Measurements from ENCODE around the gene BICDL2. TPM values are rescaled to one million over a fixed set of nuclear protein-coding genes. Genes with fewer than 3 reads are reported as not detected.

BICDL2 gene
- total and polyA plus RNA-seq, 12 donors = 0.14 to 0.31 (median 0.22) TPM; not detected in 8

DNA sequence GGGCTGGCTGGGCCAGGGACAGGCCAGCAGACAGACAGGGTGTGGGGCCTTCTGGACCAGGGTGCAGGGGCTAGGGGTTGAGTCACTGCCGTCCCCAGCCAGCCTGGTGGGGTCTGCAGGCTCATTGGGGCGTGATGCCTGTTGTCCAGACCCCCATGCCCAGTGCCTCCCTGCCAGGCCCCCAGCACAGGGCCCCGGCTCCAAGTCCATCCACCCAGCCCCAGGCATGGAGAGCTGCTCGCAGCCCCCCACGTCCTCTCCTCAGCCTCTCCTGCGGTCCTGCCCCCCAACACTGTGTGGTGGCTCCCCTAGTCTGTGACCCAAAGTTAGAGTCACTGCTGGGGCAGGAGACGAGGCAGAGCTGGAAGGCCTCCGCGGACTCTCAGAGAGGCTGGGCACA lies 49.5 kb downstream of the BICDL2 start:
- TF ChIP-seq, protein P1, sequence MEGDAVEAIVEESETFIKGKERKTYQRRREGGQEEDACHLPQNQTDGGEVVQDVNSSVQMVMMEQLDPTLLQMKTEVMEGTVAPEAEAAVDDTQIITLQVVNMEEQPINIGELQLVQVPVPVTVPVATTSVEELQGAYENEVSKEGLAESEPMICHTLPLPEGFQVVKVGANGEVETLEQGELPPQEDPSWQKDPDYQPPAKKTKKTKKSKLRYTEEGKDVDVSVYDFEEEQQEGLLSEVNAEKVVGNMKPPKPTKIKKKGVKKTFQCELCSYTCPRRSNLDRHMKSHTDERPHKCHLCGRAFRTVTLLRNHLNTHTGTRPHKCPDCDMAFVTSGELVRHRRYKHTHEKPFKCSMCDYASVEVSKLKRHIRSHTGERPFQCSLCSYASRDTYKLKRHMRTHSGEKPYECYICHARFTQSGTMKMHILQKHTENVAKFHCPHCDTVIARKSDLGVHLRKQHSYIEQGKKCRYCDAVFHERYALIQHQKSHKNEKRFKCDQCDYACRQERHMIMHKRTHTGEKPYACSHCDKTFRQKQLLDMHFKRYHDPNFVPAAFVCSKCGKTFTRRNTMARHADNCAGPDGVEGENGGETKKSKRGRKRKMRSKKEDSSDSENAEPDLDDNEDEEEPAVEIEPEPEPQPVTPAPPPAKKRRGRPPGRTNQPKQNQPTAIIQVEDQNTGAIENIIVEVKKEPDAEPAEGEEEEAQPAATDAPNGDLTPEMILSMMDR (IDR thresholded peaks at IDR 0.05) = no peak
- no peak for TF ChIP-seq POLR2A (IDR thresholded peaks at IDR 0.05)
- Histone ChIP-seq H3K36me3 (replicated peaks in 1 of 2) (no peaks in the 10 kb centered on the region), H3K27ac (no peak overlapping the region), H3K27me3 (no peaks in the 10 kb centered on the region), H3K9me3 (replicated peaks in 1 of 3) (no peaks in the 10 kb centered on the region), H3K4me3 (no peak overlapping the region), H3K4me1 (replicated peaks in 1 of 2) (peaks cover 0 to 7% of the 10 kb centered on the region in 2 donors)
- DNase-seq = no peak
- WGBS, 4 donors = 80 to 94% (median 86%) methylated on average over 3 to 9 of the region's 9 CpGs
- intact Hi-C loops (cut with DNase I) = loop anchor here in 1 of 2 donors (10.0 kb wide), 1 partner anchor 62 kb away; no protein-coding TSS in a partner anchor

DNA sequence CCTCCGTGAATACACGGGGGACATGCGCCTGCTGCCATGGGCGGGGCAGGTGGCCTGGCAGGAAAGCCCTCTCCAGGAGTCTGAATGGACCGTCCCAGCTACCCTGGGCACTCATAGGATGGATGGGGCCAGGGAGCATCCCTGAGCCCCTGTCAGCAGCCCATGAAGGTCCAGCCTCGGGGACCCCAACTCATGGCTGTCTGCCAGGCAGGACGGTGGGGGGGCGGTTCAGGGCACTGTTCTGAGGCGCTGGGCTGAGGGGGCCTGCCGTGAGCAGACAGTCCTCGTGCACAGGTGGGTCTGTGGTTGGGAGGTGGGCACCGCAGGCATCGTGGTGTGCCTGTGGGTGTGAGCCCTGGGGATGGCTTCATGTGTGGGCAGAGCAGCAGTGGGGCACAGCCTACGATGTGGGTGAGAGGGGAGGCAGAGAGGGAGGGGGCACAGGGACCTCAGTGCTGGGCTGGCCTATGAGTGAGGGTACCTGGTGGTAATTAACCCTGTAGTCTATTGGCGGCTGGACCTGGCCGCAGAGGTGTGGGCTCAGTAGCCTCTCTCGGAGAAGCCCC lies 50.0 kb downstream of the BICDL2 start:
- TF ChIP-seq POLR2A (IDR thresholded peaks at IDR 0.05) = no peak
- TF ChIP-seq, protein P1 (IDR thresholded peaks at IDR 0.05) = no peak
- 70 to 100% (median 79%) methylated on average over 2 to 17 of the region's 17 CpGs for WGBS, 4 donors
- intact Hi-C loops (cut with DNase I) = loop anchor here in 1 of 2 donors (10.0 kb wide), 1 partner anchor 62 kb away; no protein-coding TSS in a partner anchor
- H3K9me3 ChIP-seq (replicated peaks in 1 of 3) = no peaks in the 10 kb centered on the region
- H3K4me3 ChIP-seq = no peak overlapping the region
- no peak overlapping the region for H3K27ac ChIP-seq
- H3K4me1 ChIP-seq (replicated peaks in 1 of 2) = peaks cover 0 to 7% of the 10 kb centered on the region in 2 donors
- H3K36me3 ChIP-seq (replicated peaks in 1 of 2) = no peaks in the 10 kb centered on the region
- DNase-seq = no peak
- no peaks in the 10 kb centered on the region for H3K27me3 ChIP-seq

DNA sequence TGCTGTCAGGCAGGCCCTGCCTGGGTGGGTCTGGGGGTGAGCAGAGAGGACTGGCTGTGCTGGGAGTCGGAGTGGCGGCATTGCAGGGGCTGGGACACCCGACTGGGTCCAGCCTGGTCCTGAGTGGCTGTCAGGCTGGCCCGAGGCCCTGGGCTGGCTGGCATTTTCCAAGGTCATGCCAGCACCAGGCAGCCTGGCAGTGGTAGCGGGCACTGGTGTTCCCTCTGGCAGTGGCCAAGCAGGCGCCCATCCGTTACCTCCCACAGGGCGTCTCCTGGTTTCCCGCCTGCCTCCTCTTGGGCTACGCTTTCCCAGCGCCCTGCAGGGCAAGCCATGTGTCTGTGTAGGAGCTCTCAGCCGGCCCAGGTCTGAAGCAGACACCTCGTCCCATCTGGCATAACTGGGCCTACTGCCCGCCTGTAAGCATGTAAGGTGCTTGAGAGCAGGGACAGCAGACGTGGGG lies 50.8 kb downstream of the BICDL2 start:
- Histone ChIP-seq H3K9me3 (replicated peaks in 1 of 3) (no peaks in the 10 kb centered on the region), H3K4me3 (no peak overlapping the region), H3K27me3 (no peaks in the 10 kb centered on the region), H3K4me1 (replicated peaks in 1 of 2) (peaks cover 3 to 12% of the 10 kb centered on the region in 2 donors), H3K27ac (no peak overlapping the region), H3K36me3 (replicated peaks in 1 of 2) (no peaks in the 10 kb centered on the region)
- 35 to 65% (median 50%) methylated on average over 4 to 15 of the region's 15 CpGs for WGBS, 4 donors
- peak in 4 of 7 donors; percentile 49 to 57 (median 54) for DNase-seq
- intact Hi-C loops (cut with DNase I) = loop anchor here in 1 of 2 donors (10.0 kb wide), 1 partner anchor 61 kb away; no protein-coding TSS in a partner anchor
- TF ChIP-seq POLR2A (IDR thresholded peaks at IDR 0.05) = no peak
- TF ChIP-seq, protein P1 (IDR thresholded peaks at IDR 0.05) = no peak

DNA sequence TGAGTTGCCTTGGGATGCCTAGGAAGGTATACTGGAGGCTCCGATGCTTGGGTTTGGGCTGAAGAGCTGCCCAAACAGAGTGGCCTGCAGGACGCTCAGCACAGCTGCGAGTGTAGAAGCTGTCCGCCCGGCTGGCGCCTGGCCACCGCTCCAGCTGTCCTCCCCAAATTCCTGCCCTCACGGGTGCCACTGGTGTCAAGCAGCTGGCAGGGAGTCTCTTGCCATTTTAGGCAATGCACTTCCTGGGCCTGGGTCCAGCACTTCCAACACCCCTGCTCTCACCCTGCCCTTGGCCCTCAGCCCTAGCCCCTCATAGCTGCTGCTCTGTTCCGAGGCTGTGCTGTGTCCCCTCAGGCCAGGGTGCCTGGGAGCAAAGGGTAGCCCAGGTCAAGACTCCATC lies 51.3 kb downstream of the BICDL2 start:
- intact Hi-C loops (cut with DNase I) = loop anchor here in 1 of 2 donors (10.0 kb wide), 1 partner anchor 61 kb away; no protein-coding TSS in a partner anchor
- H3K27ac ChIP-seq = no peak overlapping the region

More for the DNA sequence above, 51.3 kb downstream of the BICDL2 start:
- no peaks in the 10 kb centered on the region for H3K27me3 ChIP-seq
- no peaks in the 10 kb centered on the region for H3K36me3 ChIP-seq (replicated peaks in 1 of 2)
- H3K9me3 ChIP-seq (replicated peaks in 1 of 3) = no peaks in the 10 kb centered on the region
- H3K4me3 ChIP-seq = no peak overlapping the region
- DNase-seq = no peak
- TF ChIP-seq POLR2A (IDR thresholded peaks at IDR 0.05) = no peak
- TF ChIP-seq, protein P1 (IDR thresholded peaks at IDR 0.05) = no peak
- H3K4me1 ChIP-seq (replicated peaks in 1 of 2) = peaks cover 7 to 16% of the 10 kb centered on the region in 2 donors
- WGBS, 4 donors = 53 to 73% (median 54%) methylated on average over 2 to 9 of the region's 9 CpGs
